Muscle layer of duodenum (tissue), 2 donors: ENCODE results near the gene OR13H1.
"Not testable (repeated sequence)": the region's sequence is repeated elsewhere in the genome, so short reads cannot be mapped to it uniquely, and the experiment has no call there.

Experiments used
- H3K27ac ChIP-seq: one replicate; pipeline ENCODE4 v1.7.0; 2013; ENCODE audit warnings: mild to moderate bottlenecking, low read length
- H3K27me3 ChIP-seq: one replicate; pipeline ENCODE4 v1.7.0; 2013; ENCODE audit warnings: low read depth, mild to moderate bottlenecking, control low read depth, low read length
- H3K36me3 ChIP-seq, 2 donors: one replicate each; pipeline ENCODE4 v1.7.0; 2013; ENCODE audit warnings: low read length in 2 of 2, control low read depth in 1 of 2, mild to moderate bottlenecking in 1 of 2; ENCODE audit not compliant: insufficient read depth in 2 of 2, control insufficient read depth in 1 of 2
- H3K4me1 ChIP-seq, 2 donors: one replicate each; pipeline ENCODE4 v1.7.0; 2013; ENCODE audit warnings: low read length in 2 of 2, mild to moderate bottlenecking in 2 of 2, control low read depth in 1 of 2, moderate library complexity in 1 of 2; ENCODE audit not compliant: insufficient read depth in 2 of 2, control insufficient read depth in 1 of 2
- H3K4me3 ChIP-seq, 2 donors: one replicate each; pipeline ENCODE4 v1.7.0; 2013; ENCODE audit warnings: low read length in 2 of 2, low read depth in 1 of 2, mild to moderate bottlenecking in 1 of 2
- H3K9me3 ChIP-seq, 2 donors: one replicate each; pipeline ENCODE4 v1.7.0; 2013; ENCODE audit warnings: low read length in 2 of 2, control low read depth in 1 of 2, mild to moderate bottlenecking in 1 of 2; ENCODE audit not compliant: control insufficient read depth in 1 of 2
- donor health status: healthy.

Gene OR13H1, protein sequence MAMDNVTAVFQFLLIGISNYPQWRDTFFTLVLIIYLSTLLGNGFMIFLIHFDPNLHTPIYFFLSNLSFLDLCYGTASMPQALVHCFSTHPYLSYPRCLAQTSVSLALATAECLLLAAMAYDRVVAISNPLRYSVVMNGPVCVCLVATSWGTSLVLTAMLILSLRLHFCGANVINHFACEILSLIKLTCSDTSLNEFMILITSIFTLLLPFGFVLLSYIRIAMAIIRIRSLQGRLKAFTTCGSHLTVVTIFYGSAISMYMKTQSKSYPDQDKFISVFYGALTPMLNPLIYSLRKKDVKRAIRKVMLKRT

DNA sequence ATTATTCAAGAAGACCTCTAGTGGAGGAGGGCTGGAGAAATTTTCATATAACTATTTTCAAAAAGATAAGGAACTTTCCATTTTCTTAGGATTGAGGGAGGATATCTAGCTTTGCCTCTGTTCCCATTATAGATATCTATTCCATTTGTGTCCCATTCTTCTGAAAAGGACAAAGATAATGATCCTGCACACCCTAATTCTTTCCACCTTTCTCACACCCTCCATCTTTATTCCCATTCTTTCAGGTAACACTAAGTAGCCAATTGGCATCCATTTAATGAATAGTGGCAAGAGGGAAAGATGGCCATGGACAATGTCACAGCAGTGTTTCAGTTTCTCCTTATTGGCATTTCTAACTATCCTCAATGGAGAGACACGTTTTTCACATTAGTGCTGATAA lies at the start of gene OR13H1:
OR13H1 (plus strand) TSS at position 301 of the 400 bp plus-strand sequence; CDS start at position 301, 0 bp downstream.
- Histone ChIP-seq H3K9me3 (no peaks in the 10 kb centered on the region), H3K4me1 (no peaks in the 10 kb centered on the region), H3K27me3 (no peaks in the 10 kb centered on the region), H3K27ac (no peak within 1 kb of the TSS), H3K4me3 (no peak within 1 kb of the TSS), H3K36me3 (no peaks in the 10 kb centered on the region)

DNA sequence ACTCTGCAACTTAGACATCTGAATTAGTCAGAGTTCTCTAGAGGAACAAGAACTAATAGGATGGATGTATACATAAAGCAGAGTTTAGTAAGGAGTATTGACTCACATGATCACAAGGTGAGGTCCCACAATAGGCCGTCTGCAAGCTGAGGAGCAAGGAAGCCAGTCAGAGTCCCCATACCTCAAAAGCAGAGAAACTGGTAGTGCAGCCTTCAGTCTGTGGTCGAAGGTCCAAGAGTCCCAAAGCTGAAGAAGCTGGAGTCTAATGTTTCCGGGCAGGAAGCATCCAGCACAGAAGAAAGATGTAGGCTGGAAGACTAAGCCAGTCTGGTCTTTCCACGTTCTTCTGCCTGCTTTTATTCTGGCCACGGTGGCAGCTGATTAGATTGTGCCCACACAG lies 42.3 kb upstream of the OR13H1 start:
- not testable (repeated sequence) for H3K36me3 ChIP-seq, H3K4me1 ChIP-seq, H3K27ac ChIP-seq, H3K9me3 ChIP-seq, H3K27me3 ChIP-seq, H3K4me3 ChIP-seq

DNA sequence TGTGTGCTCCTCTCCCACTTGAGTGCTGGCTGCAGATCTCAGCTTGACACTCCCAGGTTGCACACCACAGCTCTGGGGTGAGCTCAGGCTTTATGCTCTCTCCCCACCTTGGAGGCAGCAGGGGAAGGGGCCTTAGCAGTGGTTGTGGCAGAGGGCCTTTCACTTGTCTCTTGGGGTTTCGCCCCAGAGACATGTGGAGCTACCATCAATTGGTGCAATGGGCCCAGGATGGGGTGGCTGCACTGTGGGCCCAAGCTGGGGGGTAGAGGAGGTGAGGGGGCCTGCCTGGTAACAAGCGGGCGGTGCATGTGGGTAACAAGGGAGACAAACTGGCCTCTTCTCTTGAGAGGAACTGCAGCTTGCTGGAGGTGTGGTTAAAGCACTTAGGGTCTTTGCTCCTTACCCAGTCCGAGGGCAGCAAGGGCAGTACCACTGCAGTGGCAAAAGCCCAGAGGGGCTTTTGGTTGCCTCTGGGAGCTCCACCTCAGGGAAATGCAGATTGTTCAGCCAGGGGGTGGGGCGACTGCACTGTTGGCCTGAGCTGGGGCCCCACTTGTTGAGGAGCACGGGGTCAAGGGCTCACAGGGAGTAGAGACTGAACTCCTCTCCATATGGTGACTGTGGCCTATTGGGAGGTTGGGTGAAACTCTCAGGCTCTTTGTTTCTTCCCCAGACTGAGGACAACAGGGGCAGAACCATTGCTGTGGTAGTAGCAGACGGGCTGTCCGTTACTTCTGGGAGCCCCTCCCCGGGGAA lies 30.5 kb upstream of the OR13H1 start:
- no peaks in the 10 kb centered on the region for H3K9me3 ChIP-seq
- no peaks in the 10 kb centered on the region for H3K27me3 ChIP-seq
- no peaks in the 10 kb centered on the region for H3K36me3 ChIP-seq
- no peak overlapping the region for H3K27ac ChIP-seq
- no peaks in the 10 kb centered on the region for H3K4me1 ChIP-seq
- H3K4me3 ChIP-seq: no peak overlapping the region

DNA sequence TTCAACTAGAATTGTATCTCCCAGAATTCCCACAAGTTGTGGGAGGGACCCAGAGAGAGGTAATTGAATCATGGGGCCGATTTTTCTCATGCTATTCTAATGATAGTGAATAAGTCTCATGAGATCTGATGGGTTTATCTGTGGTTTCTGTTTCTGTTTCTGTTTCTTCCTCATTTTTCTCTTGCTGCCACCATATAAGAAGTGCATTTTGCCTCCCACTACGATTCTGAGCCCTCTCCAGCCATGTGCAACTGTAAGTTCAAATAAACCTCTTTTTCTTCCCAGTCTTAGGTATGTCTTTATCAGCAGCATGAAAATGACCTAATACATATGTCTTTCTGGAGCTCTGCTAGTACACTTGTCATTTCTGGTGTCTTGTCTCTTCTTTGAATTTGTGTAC lies 22.1 kb upstream of the OR13H1 start:
- Histone ChIP-seq H3K36me3 (no peaks in the 10 kb centered on the region), H3K4me1 (no peaks in the 10 kb centered on the region), H3K27me3 (no peaks in the 10 kb centered on the region), H3K4me3 (no peak overlapping the region), H3K27ac (no peak overlapping the region), H3K9me3 (no peaks in the 10 kb centered on the region)

DNA sequence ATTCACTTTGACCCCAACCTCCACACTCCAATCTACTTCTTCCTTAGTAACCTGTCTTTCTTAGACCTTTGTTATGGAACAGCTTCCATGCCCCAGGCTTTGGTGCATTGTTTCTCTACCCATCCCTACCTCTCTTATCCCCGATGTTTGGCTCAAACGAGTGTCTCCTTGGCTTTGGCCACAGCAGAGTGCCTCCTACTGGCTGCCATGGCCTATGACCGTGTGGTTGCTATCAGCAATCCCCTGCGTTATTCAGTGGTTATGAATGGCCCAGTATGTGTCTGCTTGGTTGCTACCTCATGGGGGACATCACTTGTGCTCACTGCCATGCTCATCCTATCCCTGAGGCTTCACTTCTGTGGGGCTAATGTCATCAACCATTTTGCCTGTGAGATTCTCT lies 344 bp downstream of the OR13H1 start:
- Histone ChIP-seq H3K4me3 (no peak overlapping the region), H3K36me3 (no peaks in the 10 kb centered on the region), H3K9me3 (no peaks in the 10 kb centered on the region), H3K4me1 (no peaks in the 10 kb centered on the region), H3K27ac (no peak overlapping the region), H3K27me3 (no peaks in the 10 kb centered on the region)

DNA sequence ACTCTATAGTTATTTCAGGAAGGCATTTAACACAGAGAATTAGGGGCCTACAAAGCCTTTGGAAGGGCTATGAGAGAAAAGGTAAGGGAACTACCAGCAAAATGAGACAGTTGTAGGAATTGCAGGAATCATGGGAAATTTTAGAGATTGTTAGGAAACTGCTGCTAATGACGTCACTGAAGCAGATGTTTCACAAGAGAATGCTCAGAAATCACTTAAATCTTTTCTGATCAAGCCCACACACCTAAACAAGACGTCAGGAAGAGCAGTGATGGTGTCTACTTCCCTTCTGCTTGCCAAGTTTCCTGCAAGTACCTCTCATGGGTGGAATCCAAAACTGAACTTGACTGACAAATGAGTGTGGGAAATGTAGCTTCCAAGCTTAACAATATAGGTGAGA lies 5.1 kb downstream of the OR13H1 start:
- Histone ChIP-seq H3K4me3 (no peak overlapping the region), H3K36me3 (no peaks in the 10 kb centered on the region), H3K27ac (no peak overlapping the region), H3K27me3 (no peaks in the 10 kb centered on the region), H3K4me1 (no peaks in the 10 kb centered on the region), H3K9me3 (no peaks in the 10 kb centered on the region)

DNA sequence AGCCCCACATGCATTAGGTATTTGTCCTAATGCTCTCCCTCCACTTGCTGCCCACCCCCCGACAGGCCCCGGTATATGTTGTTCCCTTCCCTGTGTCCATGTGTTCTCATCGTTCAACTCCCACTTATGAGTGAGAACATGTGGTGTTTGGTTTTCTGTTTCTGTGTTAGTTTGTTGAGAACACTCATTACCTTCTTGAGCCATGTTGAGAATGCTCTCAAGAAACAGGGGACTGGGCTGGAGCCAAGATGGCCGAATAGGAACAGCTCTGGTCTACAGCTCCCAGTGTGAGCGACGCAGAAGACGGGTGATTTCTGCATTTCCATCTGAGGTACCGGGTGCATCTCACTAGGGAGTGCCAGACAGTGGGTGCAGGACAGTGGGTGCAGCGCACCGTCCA lies 8.6 kb downstream of the OR13H1 start:
- H3K4me1 ChIP-seq, H3K27ac ChIP-seq, H3K36me3 ChIP-seq, H3K4me3 ChIP-seq, H3K27me3 ChIP-seq, H3K9me3 ChIP-seq: not testable (repeated sequence)

DNA sequence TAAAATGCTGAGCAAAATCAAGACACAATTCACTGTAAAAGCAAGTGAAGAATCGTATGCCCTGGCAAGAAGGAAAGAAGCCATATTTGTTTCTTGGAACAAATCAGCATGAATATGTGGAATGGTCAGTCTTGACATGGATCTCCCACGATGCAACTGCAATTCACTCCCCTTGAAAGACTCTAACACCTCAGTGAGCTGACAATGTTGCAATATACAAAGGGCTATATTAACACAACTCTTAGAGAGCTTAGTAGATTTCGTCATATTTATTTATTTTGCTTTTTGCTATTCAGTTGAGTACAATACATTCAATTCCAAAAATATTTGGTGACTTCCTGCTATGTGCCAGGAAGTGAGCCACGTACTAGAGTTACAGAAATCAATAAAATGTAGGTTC lies 14.7 kb downstream of the OR13H1 start:
- Histone ChIP-seq H3K4me1 (no peaks in the 10 kb centered on the region), H3K27me3 (no peaks in the 10 kb centered on the region), H3K36me3 (no peaks in the 10 kb centered on the region), H3K9me3 (no peaks in the 10 kb centered on the region), H3K27ac (no peak overlapping the region), H3K4me3 (no peak overlapping the region)

DNA sequence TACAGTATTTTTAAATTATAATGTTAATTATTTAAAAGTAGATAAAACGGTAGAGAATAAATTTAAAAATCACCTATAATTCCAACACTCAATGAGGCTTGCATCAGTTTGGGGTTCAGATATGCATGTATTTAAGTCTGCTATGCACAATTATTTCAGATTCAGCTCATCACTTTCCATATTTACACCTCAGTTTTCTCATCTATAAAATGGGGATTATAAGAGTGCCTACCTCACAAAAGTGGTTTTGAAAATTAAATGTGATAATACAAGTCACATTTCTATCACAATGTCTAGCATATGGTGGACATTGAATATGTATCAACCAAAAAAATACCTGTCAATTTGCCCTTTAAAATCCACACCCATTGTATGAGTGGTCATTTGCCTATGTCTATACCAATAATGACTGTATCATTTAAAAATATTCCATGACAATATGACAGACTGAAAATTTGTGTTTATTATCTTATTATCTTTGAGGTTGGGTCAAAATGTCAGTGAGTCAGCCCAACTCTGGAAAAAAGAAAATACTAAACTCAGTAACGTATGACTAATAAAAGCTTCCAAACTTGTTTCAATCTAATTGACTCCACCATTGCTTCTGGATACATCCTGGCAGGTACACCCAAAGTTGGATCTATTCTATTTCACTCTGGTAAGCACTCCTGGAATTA lies 20.8 kb downstream of the OR13H1 start:
- H3K36me3 ChIP-seq: no peaks in the 10 kb centered on the region
- H3K27ac ChIP-seq: no peak overlapping the region
- no peaks in the 10 kb centered on the region for H3K9me3 ChIP-seq
- no peak overlapping the region for H3K4me3 ChIP-seq
- H3K27me3 ChIP-seq: no peaks in the 10 kb centered on the region
- no peaks in the 10 kb centered on the region for H3K4me1 ChIP-seq

DNA sequence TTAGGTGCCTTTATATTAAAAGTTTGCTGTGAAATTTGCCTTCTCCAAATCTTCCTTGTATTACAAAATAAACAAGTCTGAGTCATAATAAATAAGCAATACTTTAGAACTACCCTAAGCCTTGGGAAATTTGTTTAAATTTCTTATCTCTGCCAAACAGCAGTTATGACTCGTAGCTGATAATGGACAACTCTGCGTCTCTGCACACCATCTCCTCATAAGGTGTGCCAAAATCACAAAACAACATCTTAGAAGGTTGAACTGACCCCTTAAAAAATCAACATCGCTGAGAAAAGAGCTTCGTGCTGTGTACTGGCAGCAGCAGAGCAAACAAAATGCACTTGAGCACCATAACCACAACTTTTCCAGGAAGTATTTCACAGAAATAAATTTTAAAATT lies 22.0 kb downstream of the OR13H1 start:
- Histone ChIP-seq H3K9me3 (no peaks in the 10 kb centered on the region), H3K36me3 (no peaks in the 10 kb centered on the region), H3K27me3 (no peaks in the 10 kb centered on the region), H3K27ac (no peak overlapping the region), H3K4me1 (no peaks in the 10 kb centered on the region), H3K4me3 (no peak overlapping the region)

DNA sequence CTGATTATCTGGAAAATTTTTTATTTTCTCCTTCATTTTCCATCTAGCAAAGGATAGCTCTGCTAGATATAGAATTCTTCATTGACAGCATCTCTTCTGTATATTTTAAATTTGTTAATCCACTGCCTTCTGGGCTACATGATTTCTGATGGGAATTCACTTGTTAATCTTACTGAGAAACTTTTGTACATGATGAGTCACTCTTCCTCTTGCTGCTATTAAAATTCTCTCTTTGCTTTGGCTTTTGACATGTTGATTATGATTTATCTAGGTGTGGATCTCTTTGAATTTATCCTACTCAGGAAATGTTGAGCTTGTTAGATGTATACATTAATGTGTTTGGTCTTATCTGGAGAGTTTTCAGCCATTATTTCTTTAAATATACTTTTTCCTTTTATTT lies 27.5 kb downstream of the OR13H1 start:
- no peaks in the 10 kb centered on the region for H3K27me3 ChIP-seq
- H3K36me3 ChIP-seq: no peaks in the 10 kb centered on the region
- H3K9me3 ChIP-seq: no peaks in the 10 kb centered on the region
- H3K4me1 ChIP-seq: no peaks in the 10 kb centered on the region
- no peak overlapping the region for H3K27ac ChIP-seq
- no peak overlapping the region for H3K4me3 ChIP-seq
